ENCODE measurements around the gene MPL.

Gene MPL

DNA sequence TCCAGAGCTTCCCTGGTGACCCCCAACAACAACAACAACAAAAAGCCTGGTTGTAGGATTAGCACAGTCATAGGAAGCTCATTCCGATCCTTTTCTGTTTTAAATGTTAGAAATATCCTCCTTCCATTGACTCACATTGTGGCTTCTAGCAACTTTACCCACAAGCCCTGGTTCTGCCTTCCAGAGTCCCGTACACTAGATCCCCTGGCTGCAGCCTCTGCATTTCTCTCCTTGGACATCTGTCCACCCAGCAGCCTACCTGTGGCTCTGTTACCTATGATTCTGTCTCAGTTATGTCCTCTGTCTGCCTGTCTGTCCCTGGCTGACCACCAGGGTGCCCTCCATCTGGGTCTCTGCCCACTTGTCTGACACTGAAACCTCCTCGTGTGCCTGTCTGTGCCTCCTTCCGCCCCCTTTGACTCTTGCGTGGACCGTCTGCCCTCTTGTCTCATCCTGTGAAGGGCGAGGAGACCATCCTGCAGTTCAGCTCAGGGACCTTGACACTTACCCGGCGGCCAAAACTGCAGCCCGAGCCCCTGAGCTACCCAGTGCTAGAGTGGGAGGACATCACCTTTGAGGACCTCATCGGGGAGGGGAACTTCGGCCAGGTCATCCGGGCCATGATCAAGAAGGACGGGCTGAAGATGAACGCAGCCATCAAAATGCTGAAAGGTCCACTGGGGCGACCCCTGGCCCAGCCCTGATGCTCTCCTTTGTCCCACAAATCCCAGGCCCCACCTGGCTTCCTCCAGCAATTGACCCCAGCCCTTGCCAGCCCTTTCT, 20.7 kb upstream of the MPL start:
- no peak for FAIRE-seq
- TF ChIP-seq POLR2A (IDR thresholded peaks at IDR 0.05; ENCODE audit: low read depth, low read length) (no peak), POLR2AphosphoS5 (IDR thresholded peaks at IDR 0.05; ENCODE audit: low read depth, low read length) (no peak), TAF1 (IDR thresholded peaks at IDR 0.05; ENCODE audit: borderline replicate concordance, low read depth, low read length) (no peak)

GRCh38 chr1:43317817-43318471, 19.7 kb upstream of the MPL start:
- TF ChIP-seq POLR2A (IDR thresholded peaks at IDR 0.05; ENCODE audit: low read depth, low read length): no peak
- no peak for TF ChIP-seq TAF1 (IDR thresholded peaks at IDR 0.05; ENCODE audit: borderline replicate concordance, low read depth, low read length)
- no peak for TF ChIP-seq POLR2AphosphoS5 (IDR thresholded peaks at IDR 0.05; ENCODE audit: low read depth, low read length)
- FAIRE-seq (no peak), DNase-seq (ENCODE audit: insufficient read length) (no peak)

More for the DNA sequence above, 20.7 kb upstream of the MPL start:
- no peak for DNase-seq (ENCODE audit: insufficient read length)

DNA sequence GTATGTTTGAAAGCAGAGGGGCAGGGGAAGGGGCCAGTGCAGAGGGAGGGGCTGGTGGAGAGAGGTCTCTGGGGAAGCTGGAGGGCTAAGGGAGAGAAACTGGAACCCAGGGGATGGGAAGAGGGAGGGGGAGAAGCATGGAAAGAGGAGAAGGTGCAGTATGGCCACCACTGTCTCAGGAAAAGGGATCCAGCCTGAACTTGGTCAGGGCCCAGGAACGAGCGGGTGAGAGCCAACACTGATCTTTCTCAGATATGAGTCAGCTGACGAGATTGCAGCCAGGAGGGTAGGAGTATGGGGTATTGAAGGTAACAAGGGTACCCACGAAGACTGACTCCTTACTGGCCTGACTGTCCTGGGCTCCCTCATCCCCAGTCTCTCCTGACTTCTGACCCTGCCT, 18.8 kb upstream of the MPL start:
- no peak for TF ChIP-seq POLR2A (IDR thresholded peaks at IDR 0.05; ENCODE audit: low read depth, low read length)
- no peak for TF ChIP-seq TAF1 (IDR thresholded peaks at IDR 0.05; ENCODE audit: borderline replicate concordance, low read depth, low read length)
- TF ChIP-seq POLR2AphosphoS5 (IDR thresholded peaks at IDR 0.05; ENCODE audit: low read depth, low read length): no peak
- DNase-seq (ENCODE audit: insufficient read length) (no peak), FAIRE-seq (no peak)

DNA sequence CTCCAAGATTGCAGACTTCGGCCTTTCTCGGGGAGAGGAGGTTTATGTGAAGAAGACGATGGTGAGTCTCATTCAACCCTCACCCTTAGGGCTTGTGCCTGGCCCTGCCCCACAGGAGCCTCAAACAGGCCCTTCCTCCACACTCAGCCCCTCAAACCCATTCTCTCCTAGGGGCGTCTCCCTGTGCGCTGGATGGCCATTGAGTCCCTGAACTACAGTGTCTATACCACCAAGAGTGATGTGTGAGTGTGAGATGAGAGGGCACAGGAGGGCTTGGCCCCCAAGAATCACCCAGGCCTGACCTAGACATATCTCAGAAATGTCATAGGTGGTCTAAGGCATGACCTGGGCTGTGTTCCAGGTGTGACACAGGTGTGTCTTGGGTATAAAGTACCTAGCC, 18.3 kb upstream of the MPL start:
- no peak for FAIRE-seq
- DNase-seq (ENCODE audit: insufficient read length): no peak

GRCh38 chr1:43319766-43320165, 17.9 kb upstream of the MPL start:
- TF ChIP-seq POLR2AphosphoS5 (IDR thresholded peaks at IDR 0.05; ENCODE audit: low read depth, low read length) (no peak), TAF1 (IDR thresholded peaks at IDR 0.05; ENCODE audit: borderline replicate concordance, low read depth, low read length) (no peak), POLR2A (IDR thresholded peaks at IDR 0.05; ENCODE audit: low read depth, low read length) (no peak)
- FAIRE-seq: no peak
- DNase-seq (ENCODE audit: insufficient read length): no peak

More for the DNA sequence above, 18.3 kb upstream of the MPL start:
- TF ChIP-seq TAF1 (IDR thresholded peaks at IDR 0.05; ENCODE audit: borderline replicate concordance, low read depth, low read length): no peak
- no peak for TF ChIP-seq POLR2AphosphoS5 (IDR thresholded peaks at IDR 0.05; ENCODE audit: low read depth, low read length)
- no peak for TF ChIP-seq POLR2A (IDR thresholded peaks at IDR 0.05; ENCODE audit: low read depth, low read length)

- no peak for DNase-seq (ENCODE audit: insufficient read length)
- FAIRE-seq: no peak
- no peak for TF ChIP-seq POLR2AphosphoS5 (IDR thresholded peaks at IDR 0.05; ENCODE audit: low read depth, low read length)
- TF ChIP-seq TAF1 (IDR thresholded peaks at IDR 0.05; ENCODE audit: borderline replicate concordance, low read depth, low read length): no peak
- no peak for TF ChIP-seq POLR2A (IDR thresholded peaks at IDR 0.05; ENCODE audit: low read depth, low read length)
Measured at GRCh38 chr1:43321331-43321891, 16.2 kb upstream of the MPL start.

DNA sequence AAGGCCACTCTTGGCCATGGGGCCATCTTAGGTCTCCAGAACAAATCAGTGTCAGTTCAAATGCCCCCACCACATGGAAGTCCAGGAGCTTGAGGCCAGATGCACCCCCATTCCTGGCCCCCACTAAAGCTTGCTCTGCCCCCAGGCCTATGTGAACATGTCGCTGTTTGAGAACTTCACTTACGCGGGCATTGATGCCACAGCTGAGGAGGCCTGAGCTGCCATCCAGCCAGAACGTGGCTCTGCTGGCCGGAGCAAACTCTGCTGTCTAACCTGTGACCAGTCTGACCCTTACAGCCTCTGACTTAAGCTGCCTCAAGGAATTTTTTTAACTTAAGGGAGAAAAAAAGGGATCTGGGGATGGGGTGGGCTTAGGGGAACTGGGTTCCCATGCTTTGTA, 15.1 kb upstream of the MPL start:
- DNase-seq (ENCODE audit: insufficient read length) (no peak), FAIRE-seq (no peak)
- TF ChIP-seq TAF1 (IDR thresholded peaks at IDR 0.05; ENCODE audit: borderline replicate concordance, low read depth, low read length) (no peak), POLR2AphosphoS5 (IDR thresholded peaks at IDR 0.05; ENCODE audit: low read depth, low read length) (no peak), POLR2A (IDR thresholded peaks at IDR 0.05; ENCODE audit: low read depth, low read length) (no peak)

- TF ChIP-seq TAF1 (IDR thresholded peaks at IDR 0.05; ENCODE audit: borderline replicate concordance, low read depth, low read length): no peak
- no peak for TF ChIP-seq POLR2A (IDR thresholded peaks at IDR 0.05; ENCODE audit: low read depth, low read length)
- FAIRE-seq (no peak), DNase-seq (ENCODE audit: insufficient read length) (no peak)
Measured at GRCh38 chr1:43324810-43325209, 12.8 kb upstream of the MPL start.

DNA sequence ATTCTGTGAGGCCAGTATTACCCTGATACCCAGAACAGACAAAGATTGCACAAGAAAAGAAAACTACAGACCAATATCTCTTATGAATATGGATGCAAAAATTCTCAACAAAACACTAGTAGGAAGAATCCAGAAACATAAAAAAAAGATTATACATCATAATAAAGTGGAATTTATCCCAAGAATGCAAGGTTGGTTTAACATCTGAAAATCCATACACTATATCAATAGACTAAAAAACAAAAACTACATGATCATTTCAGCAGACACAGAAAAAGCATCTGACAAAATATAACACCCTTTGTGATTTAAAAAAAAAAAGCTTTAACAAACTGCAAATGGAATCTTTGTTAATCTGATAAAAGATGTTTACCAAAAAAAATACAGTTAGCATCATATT, 12.2 kb upstream of the MPL start:
- no peak for TF ChIP-seq TAF1 (IDR thresholded peaks at IDR 0.05; ENCODE audit: borderline replicate concordance, low read depth, low read length)
- TF ChIP-seq POLR2AphosphoS5 (IDR thresholded peaks at IDR 0.05; ENCODE audit: low read depth, low read length): no peak
- TF ChIP-seq POLR2A (IDR thresholded peaks at IDR 0.05; ENCODE audit: low read depth, low read length): no peak
- DNase-seq (ENCODE audit: insufficient read length) (no peak), FAIRE-seq (no peak)

DNA sequence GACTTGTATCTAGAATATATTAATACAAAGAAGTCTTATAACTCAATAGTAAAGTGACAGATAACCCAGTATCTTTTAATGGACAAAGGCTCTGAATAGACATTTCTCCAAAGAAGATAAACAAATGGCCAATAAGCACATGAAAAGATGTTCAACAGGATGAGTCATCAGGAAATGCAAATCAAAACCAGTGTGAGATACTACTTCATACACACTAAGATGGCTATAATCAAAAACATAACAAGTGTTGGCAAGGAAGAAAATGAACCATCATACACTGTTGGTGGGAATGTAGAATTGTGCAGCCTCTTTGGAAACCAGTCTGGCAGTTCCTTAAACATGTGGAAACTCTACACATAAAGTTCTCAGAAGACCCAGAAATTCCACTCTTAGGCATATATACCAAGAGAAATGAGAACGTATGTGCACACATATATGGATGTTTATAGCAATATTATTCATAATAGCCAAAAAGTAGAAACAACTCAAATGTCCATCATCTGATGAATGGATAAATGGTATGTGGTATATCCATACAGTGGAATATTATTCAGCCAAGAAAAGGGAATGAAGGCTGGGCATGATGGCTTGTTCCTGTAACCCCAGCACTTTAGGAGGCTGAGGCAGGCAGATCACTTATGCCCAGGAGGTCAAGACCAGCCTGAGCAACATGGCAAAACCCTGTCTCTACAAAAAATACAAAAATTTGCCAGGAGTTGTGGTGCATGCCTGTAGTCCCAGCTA, 9.9 kb upstream of the MPL start:
- no peak for TF ChIP-seq POLR2AphosphoS5 (IDR thresholded peaks at IDR 0.05; ENCODE audit: low read depth, low read length)
- no peak for TF ChIP-seq TAF1 (IDR thresholded peaks at IDR 0.05; ENCODE audit: borderline replicate concordance, low read depth, low read length)
- no peak for TF ChIP-seq POLR2A (IDR thresholded peaks at IDR 0.05; ENCODE audit: low read depth, low read length)
- FAIRE-seq: no peak
- no peak for DNase-seq (ENCODE audit: insufficient read length)

- FAIRE-seq (no peak), DNase-seq (ENCODE audit: insufficient read length) (peak; percentile 49)
- TF ChIP-seq POLR2A (IDR thresholded peaks at IDR 0.05; ENCODE audit: low read depth, low read length): no peak
- TF ChIP-seq TAF1 (IDR thresholded peaks at IDR 0.05; ENCODE audit: borderline replicate concordance, low read depth, low read length): no peak
- TF ChIP-seq POLR2AphosphoS5 (IDR thresholded peaks at IDR 0.05; ENCODE audit: low read depth, low read length): no peak
Measured at GRCh38 chr1:43329995-43330751, 7.4 kb upstream of the MPL start.
